ENCODE measurements around the gene VSTM2B.
"Not testable (repeated sequence)": the region's sequence is repeated elsewhere in the genome, so short reads cannot be mapped to it uniquely, and the experiment has no call there.

The VSTM2B gene

DNA sequence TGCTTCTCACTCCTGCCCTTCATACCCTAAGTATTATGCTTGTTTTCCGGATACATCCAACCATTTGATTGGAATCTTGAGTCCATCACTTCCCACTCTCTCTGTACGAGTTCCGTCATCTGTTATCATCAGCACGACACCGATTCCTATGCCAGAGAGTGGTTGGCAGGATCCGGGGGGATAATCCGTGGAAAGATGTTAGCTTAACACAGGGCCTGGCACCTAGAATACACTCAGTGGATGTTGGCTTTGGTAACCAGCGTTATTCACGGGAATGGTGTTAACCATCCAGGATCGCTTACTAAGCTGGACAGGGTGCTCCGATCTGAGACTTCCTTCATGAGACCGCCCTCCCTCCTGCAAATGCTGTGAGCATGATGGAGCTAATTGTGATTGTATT is 12.4 kb downstream of the VSTM2B start:
- Mint-ChIP-seq H3K27me3 (peaks cover 45% of the 10 kb centered on the region), H3K27ac (no peak overlapping the region), H3K9me3 (peaks cover 3% of the 10 kb centered on the region), H3K4me1 (ENCODE audit: low read depth) (no peaks in the 10 kb centered on the region), H3K36me3 (ENCODE audit: low read depth) (no peaks in the 10 kb centered on the region), H3K4me3 (no peak overlapping the region)
- peak; percentile 6 for DNase-seq

GRCh38 chr19:29538651-29539050 is 12.9 kb downstream of the VSTM2B start:
- H3K27ac Mint-ChIP-seq = no peak overlapping the region
- no peak overlapping the region for H3K4me3 Mint-ChIP-seq
- no peaks in the 10 kb centered on the region for H3K36me3 Mint-ChIP-seq (ENCODE audit: low read depth)
- DNase-seq = no peak
- H3K27me3 Mint-ChIP-seq = peaks cover 40% of the 10 kb centered on the region
- H3K4me1 Mint-ChIP-seq (ENCODE audit: low read depth) = no peaks in the 10 kb centered on the region
- H3K9me3 Mint-ChIP-seq = peaks cover 3% of the 10 kb centered on the region

- H3K27me3 Mint-ChIP-seq = peaks cover 36% of the 10 kb centered on the region
- no peaks in the 10 kb centered on the region for H3K36me3 Mint-ChIP-seq (ENCODE audit: low read depth)
- no peak overlapping the region for H3K4me3 Mint-ChIP-seq
- DNase-seq = peak; percentile 5
- peaks cover 3% of the 10 kb centered on the region for H3K9me3 Mint-ChIP-seq
- no peaks in the 10 kb centered on the region for H3K4me1 Mint-ChIP-seq (ENCODE audit: low read depth)
- H3K27ac Mint-ChIP-seq = no peak overlapping the region
These were observed 13.3 kb downstream of the VSTM2B start for GRCh38 chr19:29539131-29539530.

- Mint-ChIP-seq H3K27me3 (peaks cover 35% of the 10 kb centered on the region), H3K27ac (no peak overlapping the region)
These were observed 13.9 kb downstream of the VSTM2B start for GRCh38 chr19:29539670-29540069.

GRCh38 chr19:29540114-29540513 is 14.3 kb downstream of the VSTM2B start:
- Mint-ChIP-seq H3K27ac (no peak overlapping the region), H3K27me3 (peaks cover 35% of the 10 kb centered on the region), H3K4me1 (ENCODE audit: low read depth) (no peaks in the 10 kb centered on the region), H3K36me3 (ENCODE audit: low read depth) (no peaks in the 10 kb centered on the region), H3K9me3 (peaks cover 3% of the 10 kb centered on the region), H3K4me3 (no peak overlapping the region)
- DNase-seq = peak; percentile 9

More at GRCh38 chr19:29539670-29540069, 13.9 kb downstream of the VSTM2B start:
- Mint-ChIP-seq H3K36me3 (ENCODE audit: low read depth) (no peaks in the 10 kb centered on the region), H3K9me3 (peaks cover 3% of the 10 kb centered on the region), H3K4me3 (no peak overlapping the region), H3K4me1 (ENCODE audit: low read depth) (no peaks in the 10 kb centered on the region)
- no peak for DNase-seq

DNA sequence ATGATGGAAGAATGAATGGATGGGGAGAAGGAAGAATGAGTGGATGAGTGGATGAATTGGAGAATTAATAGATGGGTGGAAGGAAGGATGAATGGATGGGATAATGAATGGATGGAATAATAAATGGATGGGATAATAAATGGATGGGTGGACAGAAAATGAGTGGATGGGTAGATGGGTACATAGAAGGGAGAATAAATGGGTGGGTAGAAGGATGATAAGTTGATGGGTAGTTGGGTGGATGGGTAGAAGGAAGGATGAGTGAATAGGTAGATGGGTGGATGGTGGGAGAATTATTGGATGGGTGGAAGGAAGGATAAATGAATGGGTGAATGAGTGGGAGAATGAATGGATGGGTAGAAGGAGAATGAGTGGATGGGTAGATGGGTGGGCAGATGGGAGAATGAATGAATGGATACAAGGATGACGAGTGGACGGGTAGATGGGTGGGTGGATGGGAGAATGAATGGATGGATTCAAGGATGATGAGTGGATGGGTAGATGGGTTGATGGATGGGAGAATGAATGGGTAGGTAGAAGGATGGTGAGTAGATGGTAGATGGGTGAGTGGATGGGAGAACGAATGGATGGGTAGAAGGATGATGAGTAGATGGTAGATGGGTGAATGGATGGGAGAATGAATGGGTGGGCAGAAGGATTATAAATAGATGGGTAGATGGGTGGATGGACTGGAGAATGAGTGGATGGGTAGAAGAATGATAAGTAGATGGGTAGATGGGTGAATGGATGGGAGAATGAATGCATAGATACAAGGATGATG is 15.9 kb downstream of the VSTM2B start:
- no peak for DNase-seq
- Mint-ChIP-seq H3K4me3 (no peak overlapping the region), H3K27ac (no peak overlapping the region), H3K27me3 (peaks cover 28% of the 10 kb centered on the region), H3K9me3 (peaks cover 3% of the 10 kb centered on the region), H3K36me3 (ENCODE audit: low read depth) (no peaks in the 10 kb centered on the region), H3K4me1 (ENCODE audit: low read depth) (no peaks in the 10 kb centered on the region)

GRCh38 chr19:29542327-29542726 is 16.5 kb downstream of the VSTM2B start:
- DNase-seq = no peak
- peaks cover 30% of the 10 kb centered on the region for H3K27me3 Mint-ChIP-seq
- H3K4me3 Mint-ChIP-seq = no peak overlapping the region
- no peak overlapping the region for H3K27ac Mint-ChIP-seq
- no peaks in the 10 kb centered on the region for H3K4me1 Mint-ChIP-seq (ENCODE audit: low read depth)
- peaks cover 3% of the 10 kb centered on the region for H3K9me3 Mint-ChIP-seq
- no peaks in the 10 kb centered on the region for H3K36me3 Mint-ChIP-seq (ENCODE audit: low read depth)

- peaks cover 3% of the 10 kb centered on the region for H3K9me3 Mint-ChIP-seq
- H3K4me1 Mint-ChIP-seq (ENCODE audit: low read depth) = no peaks in the 10 kb centered on the region
- no peak for DNase-seq
- H3K36me3 Mint-ChIP-seq (ENCODE audit: low read depth) = no peaks in the 10 kb centered on the region
- H3K4me3 Mint-ChIP-seq = no peak overlapping the region
- H3K27me3 Mint-ChIP-seq = peaks cover 35% of the 10 kb centered on the region
- H3K27ac Mint-ChIP-seq = no peak overlapping the region
These were observed 17.0 kb downstream of the VSTM2B start for GRCh38 chr19:29542776-29543175.

- H3K4me1 Mint-ChIP-seq (ENCODE audit: low read depth) = no peaks in the 10 kb centered on the region
- H3K9me3 Mint-ChIP-seq = peaks cover 2% of the 10 kb centered on the region
- H3K4me3 Mint-ChIP-seq = no peak overlapping the region
- no peak overlapping the region for H3K27ac Mint-ChIP-seq
- H3K36me3 Mint-ChIP-seq (ENCODE audit: low read depth) = no peaks in the 10 kb centered on the region
- DNase-seq = peak; percentile 9
- peaks cover 32% of the 10 kb centered on the region for H3K27me3 Mint-ChIP-seq
These were observed 17.6 kb downstream of the VSTM2B start for GRCh38 chr19:29543381-29543780.

DNA sequence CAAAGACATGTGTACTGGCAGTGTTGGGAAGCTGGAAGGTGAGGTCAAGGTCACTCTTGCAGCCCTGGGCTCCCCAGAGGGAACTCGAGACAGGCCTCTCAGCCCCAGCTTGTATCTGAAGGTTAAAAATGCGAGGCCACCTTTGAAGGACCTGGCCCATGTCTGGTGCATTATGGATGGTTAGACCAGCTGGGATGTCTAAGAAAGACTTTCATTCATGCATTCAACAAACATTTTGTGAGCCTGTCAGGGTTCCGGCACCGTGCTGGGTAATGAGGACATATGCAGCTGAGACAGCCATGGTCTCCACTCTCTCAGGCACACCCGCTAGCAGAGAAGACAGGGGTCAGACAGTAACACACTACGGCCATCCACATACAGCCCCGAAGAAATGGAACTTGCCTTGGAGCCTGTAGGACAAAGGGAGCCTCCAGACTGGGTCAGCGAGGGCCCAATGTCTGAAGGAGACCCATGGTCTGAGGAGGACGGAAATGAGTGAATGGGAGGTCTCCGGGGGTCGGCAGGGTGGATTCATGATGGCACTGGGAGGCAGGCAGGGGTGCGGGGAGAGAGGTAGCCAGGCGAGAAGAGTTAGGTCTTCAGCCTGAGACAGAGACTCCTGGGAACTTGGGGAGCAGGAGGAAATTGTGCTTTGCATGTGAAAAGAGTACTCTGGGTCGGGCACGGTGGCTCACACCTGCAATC is 19.0 kb downstream of the VSTM2B start:
- no peaks in the 10 kb centered on the region for H3K4me1 Mint-ChIP-seq (ENCODE audit: low read depth)
- no peak overlapping the region for H3K27ac Mint-ChIP-seq
- no peaks in the 10 kb centered on the region for H3K9me3 Mint-ChIP-seq
- peak; percentile 13 for DNase-seq
- H3K27me3 Mint-ChIP-seq = peaks cover 23% of the 10 kb centered on the region
- no peaks in the 10 kb centered on the region for H3K36me3 Mint-ChIP-seq (ENCODE audit: low read depth)
- no peak overlapping the region for H3K4me3 Mint-ChIP-seq

- not testable (repeated sequence) for DNase-seq; H3K4me3 Mint-ChIP-seq; H3K27ac Mint-ChIP-seq; H3K4me1 Mint-ChIP-seq (ENCODE audit: low read depth); H3K36me3 Mint-ChIP-seq (ENCODE audit: low read depth); H3K9me3 Mint-ChIP-seq
- peaks cover 25% of the 10 kb centered on the region for H3K27me3 Mint-ChIP-seq
These were observed 19.7 kb downstream of the VSTM2B start for GRCh38 chr19:29545447-29545846.

DNA sequence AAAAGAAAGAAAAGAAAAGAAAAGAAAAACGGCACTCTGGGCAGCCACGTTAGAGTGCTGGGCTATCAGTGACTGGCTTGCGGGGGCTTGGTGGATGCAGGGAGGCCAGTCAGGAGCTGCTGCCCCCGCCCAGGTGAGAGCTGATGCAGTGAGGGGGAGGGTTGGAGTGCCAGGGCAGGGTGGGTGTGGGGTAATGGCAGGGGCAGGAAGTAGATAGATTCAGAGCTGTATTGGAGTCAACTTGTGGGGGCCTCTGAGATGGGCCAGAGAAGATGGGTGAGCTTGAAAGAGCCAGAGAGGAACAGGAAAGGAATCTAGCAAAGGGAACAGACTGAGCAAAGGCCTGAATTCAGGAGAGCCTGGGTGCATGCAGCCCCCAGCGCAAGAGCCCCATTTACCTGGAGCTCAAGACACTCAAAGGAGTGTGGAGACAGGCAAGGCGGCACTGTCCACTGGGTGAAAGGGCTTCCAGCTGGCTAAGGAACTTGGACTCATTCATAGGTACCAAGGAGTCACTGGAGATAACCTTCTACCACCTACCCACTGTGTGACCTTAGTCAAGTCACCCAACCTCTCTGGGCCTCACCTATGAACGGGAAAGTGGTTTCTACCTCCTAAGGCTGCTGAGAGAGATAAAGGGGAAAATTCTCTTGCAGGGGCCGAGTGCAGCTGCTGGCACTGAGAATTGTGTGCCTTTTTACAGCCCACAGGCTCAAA is 20.2 kb downstream of the VSTM2B start:
- no peak overlapping the region for H3K4me3 Mint-ChIP-seq
- no peaks in the 10 kb centered on the region for H3K9me3 Mint-ChIP-seq
- DNase-seq = peak; percentile 15
- peaks cover 27% of the 10 kb centered on the region for H3K27me3 Mint-ChIP-seq
- H3K27ac Mint-ChIP-seq = no peak overlapping the region
- H3K36me3 Mint-ChIP-seq (ENCODE audit: low read depth) = no peaks in the 10 kb centered on the region
- H3K4me1 Mint-ChIP-seq (ENCODE audit: low read depth) = no peaks in the 10 kb centered on the region

DNA sequence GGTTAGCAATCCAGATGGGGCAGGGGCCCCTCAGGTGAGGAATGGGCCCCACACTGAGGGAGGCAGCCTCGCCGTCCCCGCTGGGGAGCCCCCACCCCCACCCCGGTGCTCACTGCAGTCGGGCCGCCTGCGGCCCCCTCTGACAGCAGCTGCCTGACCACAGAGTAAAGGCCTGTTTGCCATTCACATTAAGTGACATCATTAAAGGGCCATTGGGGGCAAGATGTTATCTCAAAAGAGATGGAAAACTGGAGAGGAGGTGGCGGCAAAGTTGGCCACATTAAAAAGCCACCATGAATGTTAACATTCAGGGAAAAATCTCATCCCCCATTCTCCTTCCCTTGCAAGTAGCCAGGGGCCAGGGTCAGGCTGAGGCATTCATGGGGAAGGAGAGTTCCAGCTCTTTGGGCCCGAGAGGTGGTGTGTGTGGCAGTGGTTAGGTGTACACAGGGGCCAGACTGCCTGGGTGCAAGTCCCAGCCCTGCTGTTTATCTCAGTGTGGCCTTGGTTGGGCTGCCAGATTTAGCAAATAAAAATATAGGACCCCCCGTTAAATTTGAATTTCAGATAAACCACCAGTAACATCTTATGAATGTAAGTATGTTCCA is 20.9 kb downstream of the VSTM2B start:
- H3K4me3 Mint-ChIP-seq = no peak overlapping the region
- no peaks in the 10 kb centered on the region for H3K36me3 Mint-ChIP-seq (ENCODE audit: low read depth)
- peaks cover 27% of the 10 kb centered on the region for H3K27me3 Mint-ChIP-seq
- no peak for DNase-seq
- H3K9me3 Mint-ChIP-seq = no peaks in the 10 kb centered on the region
- no peaks in the 10 kb centered on the region for H3K4me1 Mint-ChIP-seq (ENCODE audit: low read depth)
- H3K27ac Mint-ChIP-seq = no peak overlapping the region

DNA sequence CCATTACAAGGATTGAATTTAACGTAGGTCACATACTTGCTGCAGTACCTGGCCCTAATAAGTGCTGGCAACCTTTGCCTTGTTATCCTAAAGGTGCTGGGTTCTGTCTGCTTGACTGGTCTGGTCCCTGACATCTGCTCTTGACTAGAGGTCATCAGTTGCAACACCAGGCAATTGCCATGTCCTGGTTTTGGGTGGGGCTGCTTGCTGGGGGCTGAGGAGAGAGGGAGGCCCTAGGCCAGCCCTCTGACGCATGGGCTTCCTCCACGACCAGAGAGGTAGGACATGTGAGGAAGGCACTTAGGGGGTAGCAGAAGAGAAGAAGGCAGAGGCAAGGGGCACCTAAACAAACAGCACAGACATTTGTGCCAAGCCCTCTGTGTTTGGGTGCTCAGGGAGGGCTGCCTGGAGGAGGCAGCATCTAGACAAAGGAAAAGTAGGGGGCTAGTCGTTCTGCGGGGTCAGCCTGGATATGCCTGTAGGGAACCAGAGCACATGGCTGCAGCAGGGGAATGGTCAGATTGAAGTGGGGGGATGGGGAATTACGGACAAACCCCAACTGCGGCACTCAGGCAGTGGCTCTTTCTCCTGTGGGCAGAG is 21.7 kb downstream of the VSTM2B start:
- no peak overlapping the region for H3K4me3 Mint-ChIP-seq
- H3K36me3 Mint-ChIP-seq (ENCODE audit: low read depth) = no peaks in the 10 kb centered on the region
- H3K9me3 Mint-ChIP-seq = no peaks in the 10 kb centered on the region
- DNase-seq = peak; percentile 8
- H3K27me3 Mint-ChIP-seq = peaks cover 32% of the 10 kb centered on the region
- H3K4me1 Mint-ChIP-seq (ENCODE audit: low read depth) = no peaks in the 10 kb centered on the region
- no peak overlapping the region for H3K27ac Mint-ChIP-seq
